HG03196 (cell line): Measurements from ENCODE around the gene ULK3.

Experiments
- ATAC-seq: cut with Tn5 transposase; IDR thresholded peaks from one replicate; pipeline ENCODE4 v1.9.1; 2021; ENCODE audit not compliant: unreplicated experiment

Gene ULK3

GRCh38 chr15:74869372-74869725 is 26.4 kb upstream of the ULK3 start:
- ATAC-seq: no peak

GRCh38 chr15:74868059-74868458 is 25.1 kb upstream of the ULK3 start:
- ATAC-seq: no peak

GRCh38 chr15:74867466-74868038 is 24.6 kb upstream of the ULK3 start:
- ATAC-seq: no peak

GRCh38 chr15:74866090-74866489 is 23.1 kb upstream of the ULK3 start:
- ATAC-seq: no peak

- no peak for ATAC-seq
These were observed 22.4 kb upstream of the ULK3 start for GRCh38 chr15:74865316-74865715.

- no peak for ATAC-seq
These were observed 21.3 kb upstream of the ULK3 start for GRCh38 chr15:74864296-74864695.

- ATAC-seq: no peak
These were observed 20.5 kb upstream of the ULK3 start for GRCh38 chr15:74863239-74864056.

GRCh38 chr15:74858369-74858740 is 15.4 kb upstream of the ULK3 start:
- no peak for ATAC-seq

- no peak for ATAC-seq
These were observed 14.9 kb upstream of the ULK3 start for GRCh38 chr15:74857671-74858368.

- peak; percentile 78 for ATAC-seq
These were observed 14.2 kb upstream of the ULK3 start for GRCh38 chr15:74857082-74857655.

GRCh38 chr15:74856537-74856936 is 13.6 kb upstream of the ULK3 start:
- ATAC-seq: no peak

GRCh38 chr15:74855857-74856256 is 12.9 kb upstream of the ULK3 start:
- no peak for ATAC-seq

- no peak for ATAC-seq
These were observed 11.6 kb upstream of the ULK3 start for GRCh38 chr15:74854453-74855022.

GRCh38 chr15:74851960-74852359 is 9.0 kb upstream of the ULK3 start:
- ATAC-seq: no peak

- ATAC-seq: no peak
These were observed 7.4 kb upstream of the ULK3 start for GRCh38 chr15:74850393-74850792.

GRCh38 chr15:74847432-74847831 is 4.5 kb upstream of the ULK3 start:
- ATAC-seq: no peak

GRCh38 chr15:74845581-74845980 is 2.6 kb upstream of the ULK3 start:
- no peak for ATAC-seq

GRCh38 chr15:74845208-74845568 is 2.2 kb upstream of the ULK3 start:
- no peak for ATAC-seq

GRCh38 chr15:74844319-74845207 is 1.6 kb upstream of the ULK3 start:
- no peak for ATAC-seq

- ATAC-seq: no peak
These were observed 939 bp upstream of the ULK3 start for GRCh38 chr15:74843891-74844299.

- ATAC-seq: no peak
These were observed 481 bp upstream of the ULK3 start for GRCh38 chr15:74843445-74843828.
